ENCODE results near the gene RNF212. TPM values are rescaled to one million over a fixed set of nuclear protein-coding genes. Genes with fewer than 3 reads are reported as not detected.

The RNF212 gene
- total RNA-seq, 1 donor from 2014 or later = 9.1 TPM

DNA sequence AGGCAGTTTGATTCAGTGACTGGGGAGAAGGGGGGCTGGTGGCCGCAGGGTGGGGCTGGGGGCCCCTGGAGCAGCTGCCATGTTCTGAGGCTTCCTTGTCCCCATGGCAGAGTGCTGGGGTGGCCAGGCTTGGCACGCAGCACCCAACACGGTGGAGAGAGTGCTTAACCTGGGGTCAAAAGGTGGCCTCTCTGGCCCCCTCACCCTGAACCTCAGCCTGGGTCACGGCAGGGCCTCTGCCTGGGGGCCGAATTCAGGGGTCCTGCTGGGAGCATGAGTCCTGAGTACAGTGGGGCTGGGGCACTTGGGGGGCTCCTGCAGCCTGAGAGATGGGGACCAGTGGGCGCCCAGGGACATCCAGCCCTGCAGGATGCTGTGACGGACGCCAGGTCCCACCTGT, 82.0 kb downstream of the RNF212 start:
- DNase-seq (ENCODE audit: low spot score) = no peak
- no peaks in the 10 kb centered on the region for H3K9me3 Mint-ChIP-seq (ENCODE audit: low read depth)

GRCh38 chr4:1030559-1030958, 82.8 kb downstream of the RNF212 start:
- H3K4me1 Mint-ChIP-seq (ENCODE audit: low read depth) = peaks cover 7% of the 10 kb centered on the region

More for the DNA sequence above, 82.0 kb downstream of the RNF212 start:
- H3K27ac Mint-ChIP-seq (ENCODE audit: unreplicated experiment) = no peak overlapping the region
- H3K36me3 Mint-ChIP-seq (ENCODE audit: low read depth) = no peaks in the 10 kb centered on the region
- no peak for TF ChIP-seq CTCF (IDR thresholded peaks at IDR 0.05)
- H3K27me3 Mint-ChIP-seq (ENCODE audit: low read depth) = no peaks in the 10 kb centered on the region
- H3K4me3 Mint-ChIP-seq (ENCODE audit: unreplicated experiment) = no peak overlapping the region
- H3K4me1 Mint-ChIP-seq (ENCODE audit: low read depth) = peaks cover 9% of the 10 kb centered on the region

DNA sequence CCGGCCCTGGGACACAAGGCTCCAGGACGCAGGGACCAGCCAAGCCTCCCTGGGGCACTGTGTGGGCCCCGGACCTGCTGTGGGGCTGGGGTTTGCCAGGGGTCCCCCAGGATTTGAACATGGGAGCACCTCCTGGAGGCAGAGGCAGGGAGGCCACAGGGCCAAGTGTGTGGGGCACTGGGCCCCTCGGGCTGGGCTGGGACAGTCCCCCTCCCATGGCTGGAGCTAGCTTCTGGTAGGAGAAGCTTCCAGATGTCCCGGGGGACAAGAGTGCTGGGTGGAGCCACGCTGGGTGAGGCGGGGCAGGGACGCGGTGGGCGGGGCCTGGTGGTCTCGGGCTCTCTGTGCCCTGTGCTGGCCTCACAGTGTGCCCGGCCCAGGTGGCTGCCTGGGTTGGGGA, 83.3 kb downstream of the RNF212 start:
- DNase-seq (ENCODE audit: low spot score) = no peak
- Mint-ChIP-seq H3K4me1 (ENCODE audit: low read depth) (peaks cover 4% of the 10 kb centered on the region), H3K4me3 (ENCODE audit: unreplicated experiment) (no peak overlapping the region), H3K27ac (ENCODE audit: unreplicated experiment) (no peak overlapping the region), H3K36me3 (ENCODE audit: low read depth) (peaks cover 6% of the 10 kb centered on the region), H3K27me3 (ENCODE audit: low read depth) (no peaks in the 10 kb centered on the region), H3K9me3 (ENCODE audit: low read depth) (no peaks in the 10 kb centered on the region)
- no peak for TF ChIP-seq CTCF (IDR thresholded peaks at IDR 0.05)

More at GRCh38 chr4:1030559-1030958, 82.8 kb downstream of the RNF212 start:
- no peak for TF ChIP-seq CTCF (IDR thresholded peaks at IDR 0.05)
- Mint-ChIP-seq H3K36me3 (ENCODE audit: low read depth) (peaks cover 2% of the 10 kb centered on the region), H3K27me3 (ENCODE audit: low read depth) (no peaks in the 10 kb centered on the region), H3K27ac (ENCODE audit: unreplicated experiment) (no peak overlapping the region), H3K4me3 (ENCODE audit: unreplicated experiment) (no peak overlapping the region), H3K9me3 (ENCODE audit: low read depth) (no peaks in the 10 kb centered on the region)
- no peak for DNase-seq (ENCODE audit: low spot score)

GRCh38 chr4:1029529-1029928, 83.8 kb downstream of the RNF212 start:
- no peak for DNase-seq (ENCODE audit: low spot score)
- H3K9me3 Mint-ChIP-seq (ENCODE audit: low read depth) = no peaks in the 10 kb centered on the region
- H3K27ac Mint-ChIP-seq (ENCODE audit: unreplicated experiment) = no peak overlapping the region
- H3K4me3 Mint-ChIP-seq (ENCODE audit: unreplicated experiment) = no peak overlapping the region
- no peaks in the 10 kb centered on the region for H3K27me3 Mint-ChIP-seq (ENCODE audit: low read depth)
- H3K36me3 Mint-ChIP-seq (ENCODE audit: low read depth) = peaks cover 8% of the 10 kb centered on the region
- H3K4me1 Mint-ChIP-seq (ENCODE audit: low read depth) = peaks cover 4% of the 10 kb centered on the region
- TF ChIP-seq CTCF (IDR thresholded peaks at IDR 0.05) = no peak

DNA sequence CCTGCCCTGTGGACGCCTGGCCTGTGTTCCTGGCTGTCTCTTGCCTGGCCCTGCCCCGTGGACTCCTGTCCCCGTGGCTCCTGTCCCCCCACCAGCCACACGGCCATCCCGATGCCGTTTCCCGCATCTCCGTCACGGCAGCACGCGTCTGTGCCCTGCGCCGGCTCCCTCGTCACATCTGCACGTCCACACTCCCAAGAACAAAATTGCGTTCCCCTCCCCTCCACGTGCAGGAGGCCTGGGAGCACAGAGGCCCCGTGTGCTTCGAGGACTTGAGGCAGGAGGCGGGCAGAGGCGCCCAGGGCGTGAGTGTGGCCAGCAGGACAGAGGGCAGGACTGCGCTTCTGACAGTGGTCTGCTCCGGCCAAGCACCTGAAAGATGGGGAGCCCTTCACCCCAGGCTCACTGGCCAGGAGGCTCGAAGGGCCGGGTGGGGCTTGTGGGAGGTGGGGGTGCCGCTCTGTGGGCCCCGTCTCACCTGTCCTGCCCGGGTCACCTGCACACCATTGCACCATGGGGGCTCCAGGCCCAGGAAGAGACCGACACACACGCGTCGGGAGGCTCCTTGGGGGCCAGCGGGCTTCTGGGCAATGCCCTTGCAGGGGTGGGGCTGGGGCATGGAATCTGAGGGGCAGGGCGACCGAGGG, 84.7 kb downstream of the RNF212 start:
- no peak overlapping the region for H3K27ac Mint-ChIP-seq (ENCODE audit: unreplicated experiment)

More for the DNA sequence above, 84.7 kb downstream of the RNF212 start:
- no peak for DNase-seq (ENCODE audit: low spot score)
- H3K27me3 Mint-ChIP-seq (ENCODE audit: low read depth) = no peaks in the 10 kb centered on the region
- H3K4me3 Mint-ChIP-seq (ENCODE audit: unreplicated experiment) = no peak overlapping the region
- no peak for TF ChIP-seq CTCF (IDR thresholded peaks at IDR 0.05)
- H3K4me1 Mint-ChIP-seq (ENCODE audit: low read depth) = peaks cover 4% of the 10 kb centered on the region
- H3K9me3 Mint-ChIP-seq (ENCODE audit: low read depth) = no peaks in the 10 kb centered on the region
- H3K36me3 Mint-ChIP-seq (ENCODE audit: low read depth) = peaks cover 8% of the 10 kb centered on the region

Data from chondrocyte (in vitro differentiated cells).